HG02981 (cell line): ENCODE measurements around the gene HCCS.
"Not testable (repeated sequence)": the region's sequence is repeated elsewhere in the genome, so short reads cannot be mapped to it uniquely, and the experiment has no call there.

Experiments used
- ATAC-seq: cut with Tn5 transposase; IDR thresholded peaks from one replicate; pipeline ENCODE4 v1.9.1; 2021; ENCODE audit warnings: mild to moderate bottlenecking, moderate library complexity; ENCODE audit not compliant: unreplicated experiment

Gene HCCS

DNA sequence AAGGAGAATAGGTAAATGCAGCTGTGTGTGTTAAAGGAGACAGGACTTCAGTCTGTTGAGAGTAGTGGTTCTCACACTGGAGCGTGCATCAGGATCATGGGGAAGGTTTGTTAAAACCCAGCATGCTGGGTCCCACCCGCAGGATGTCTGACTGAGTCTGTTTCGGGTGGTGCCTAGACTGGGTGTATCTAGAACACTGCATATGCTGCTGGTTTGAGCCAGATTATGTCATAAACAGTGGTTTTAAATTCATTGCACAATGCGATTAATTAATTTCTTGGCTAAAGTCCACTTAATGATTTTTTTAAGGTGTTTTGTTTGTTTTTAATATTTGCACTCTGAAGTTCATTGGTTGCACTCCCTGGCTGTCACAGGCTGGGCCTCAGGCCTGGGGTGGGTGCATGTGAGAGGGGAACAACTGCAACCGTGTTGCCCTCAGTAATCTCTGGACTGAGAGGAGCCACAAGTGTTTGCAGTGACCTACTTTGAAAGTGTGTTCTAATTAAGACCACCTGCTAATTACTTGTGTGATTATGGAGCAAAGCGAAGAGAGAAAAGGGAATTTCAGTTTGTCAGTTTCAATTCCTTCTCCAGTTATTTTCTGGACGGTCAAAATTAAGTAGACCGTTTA, 8.3 kb downstream of the HCCS start:
- ATAC-seq = no peak

DNA sequence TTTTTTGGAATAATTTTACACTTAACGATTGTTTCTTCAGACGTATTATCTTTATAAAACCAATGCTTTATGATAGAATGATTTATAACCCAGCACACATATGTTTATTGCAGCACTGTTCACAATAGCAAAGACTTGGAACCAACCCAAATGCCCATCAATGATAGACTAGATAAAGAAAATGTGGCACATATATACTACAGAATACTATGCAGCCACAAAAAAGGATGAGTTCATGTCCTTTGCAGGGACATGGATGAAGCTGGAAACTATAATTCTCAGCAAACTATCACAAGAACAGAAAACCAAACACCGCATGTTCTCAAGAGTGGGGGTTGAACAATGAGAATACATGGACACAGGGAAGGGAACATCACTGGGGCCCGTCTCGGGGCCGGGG, 12.0 kb downstream of the HCCS start:
- ATAC-seq = not testable (repeated sequence)

DNA sequence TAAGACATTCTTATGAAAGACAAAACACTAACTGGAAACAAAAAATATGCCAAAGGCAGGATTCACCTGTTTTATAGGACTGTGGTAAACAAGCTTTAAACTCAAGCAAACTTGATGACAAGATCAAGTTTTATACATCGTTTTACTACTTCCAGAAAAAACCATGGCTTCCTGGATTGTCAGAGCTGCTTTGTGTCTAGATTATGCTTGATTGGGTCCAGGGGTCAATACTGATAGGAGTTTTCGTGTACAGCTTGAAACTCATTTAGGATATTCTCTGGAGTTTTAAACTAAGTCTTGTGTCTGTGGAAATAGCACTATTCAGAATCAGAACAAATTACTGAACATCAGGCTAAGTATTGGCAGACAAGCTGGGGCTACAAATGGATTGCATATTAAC, 13.0 kb downstream of the HCCS start:
- ATAC-seq = no peak

DNA sequence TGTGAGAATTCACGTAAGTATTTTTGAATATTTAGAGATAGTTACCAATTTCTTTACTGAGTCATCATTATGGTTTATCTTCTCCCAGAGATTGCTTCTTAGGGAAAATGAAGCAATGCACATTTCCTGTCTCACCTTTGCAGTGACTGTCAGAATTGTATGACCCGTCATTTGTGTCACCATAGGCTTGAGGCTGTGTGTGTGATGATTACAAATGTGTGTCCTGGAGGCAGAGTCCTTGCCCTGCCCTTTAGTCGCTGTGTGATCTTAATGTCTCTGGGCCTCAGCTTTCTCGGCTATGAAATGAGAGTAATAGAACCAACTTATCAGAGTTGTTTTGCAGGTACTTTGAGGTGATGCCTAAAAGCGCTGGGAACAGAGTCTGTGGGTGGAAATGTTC, 13.9 kb downstream of the HCCS start:
- no peak for ATAC-seq

GRCh38 chrX:11129534-11130105, 18.5 kb downstream of the HCCS start:
- ATAC-seq = no peak

GRCh38 chrX:11130136-11130535, 19.0 kb downstream of the HCCS start:
- no peak for ATAC-seq

DNA sequence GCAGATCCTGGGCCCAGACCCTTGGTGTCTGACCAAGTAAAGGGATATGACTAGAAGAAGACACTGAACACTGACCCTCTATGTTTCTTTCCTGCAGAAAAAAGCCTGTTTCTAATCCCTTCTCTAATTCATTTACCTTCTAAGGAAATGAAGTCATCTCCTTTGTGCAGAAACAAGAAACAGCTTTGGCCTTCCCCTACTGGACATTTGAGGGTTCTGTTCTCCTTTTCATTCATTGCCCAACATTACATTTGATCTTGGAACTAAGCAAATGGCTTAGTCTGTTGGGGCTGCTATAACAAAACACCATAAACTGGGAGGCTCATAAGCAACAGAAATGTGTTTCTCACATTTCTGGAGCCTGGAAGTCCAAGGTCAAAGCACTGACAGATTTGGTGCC, 20.0 kb downstream of the HCCS start:
- ATAC-seq = no peak

- no peak for ATAC-seq
Measured at GRCh38 chrX:11135564-11136185, 24.5 kb downstream of the HCCS start.

DNA sequence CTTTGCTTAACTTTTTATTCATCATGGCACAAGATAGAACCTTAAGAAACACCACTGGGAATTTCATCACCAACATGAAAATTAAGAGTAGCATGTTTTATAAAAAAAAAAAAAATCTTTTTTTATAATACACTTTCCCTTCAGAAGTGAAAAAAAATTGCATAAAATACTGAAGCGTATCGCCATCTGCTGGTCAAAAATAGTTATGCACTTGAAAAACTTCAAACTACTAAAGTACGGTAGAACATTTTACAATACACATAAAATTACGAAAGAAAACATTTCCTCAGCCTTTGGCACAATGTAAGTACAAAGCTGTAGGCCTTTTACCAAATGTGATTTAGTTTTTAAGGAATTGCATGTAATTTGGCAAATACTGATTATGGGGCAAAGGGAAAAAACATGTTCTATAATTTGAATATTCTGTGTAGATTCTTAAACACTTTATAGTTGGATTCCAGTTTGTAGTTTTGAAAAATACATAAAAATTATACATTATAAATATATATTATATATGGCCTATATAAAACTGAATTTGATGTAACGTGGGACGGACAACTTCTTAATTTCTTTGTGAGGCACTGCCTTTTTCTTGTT, 26.5 kb downstream of the HCCS start:
- ATAC-seq = no peak

- no peak for ATAC-seq
Measured at GRCh38 chrX:11138498-11139390, 27.6 kb downstream of the HCCS start.

GRCh38 chrX:11143931-11144678, 33.0 kb downstream of the HCCS start:
- ATAC-seq = no peak

DNA sequence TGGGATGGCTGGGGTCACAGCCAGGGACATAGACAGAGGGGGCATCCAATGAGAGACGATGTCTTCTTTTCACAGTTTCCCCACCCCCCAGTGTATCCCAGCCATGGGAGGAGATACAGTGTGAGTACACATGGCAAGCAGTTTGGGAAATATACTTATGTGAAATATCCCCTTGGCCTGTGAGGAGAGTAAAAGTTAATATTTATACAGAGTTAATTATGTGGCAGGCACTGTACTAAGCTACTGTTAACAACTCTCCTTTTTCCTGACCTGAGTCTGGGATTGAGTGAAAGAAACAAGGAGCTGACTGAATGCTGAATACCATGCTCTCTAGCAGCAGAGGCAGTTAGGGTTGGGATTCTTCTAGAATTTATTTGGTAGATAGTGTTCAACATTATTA, 35.3 kb downstream of the HCCS start:
- ATAC-seq = no peak

GRCh38 chrX:11148401-11148800, 37.3 kb downstream of the HCCS start:
- ATAC-seq = no peak

DNA sequence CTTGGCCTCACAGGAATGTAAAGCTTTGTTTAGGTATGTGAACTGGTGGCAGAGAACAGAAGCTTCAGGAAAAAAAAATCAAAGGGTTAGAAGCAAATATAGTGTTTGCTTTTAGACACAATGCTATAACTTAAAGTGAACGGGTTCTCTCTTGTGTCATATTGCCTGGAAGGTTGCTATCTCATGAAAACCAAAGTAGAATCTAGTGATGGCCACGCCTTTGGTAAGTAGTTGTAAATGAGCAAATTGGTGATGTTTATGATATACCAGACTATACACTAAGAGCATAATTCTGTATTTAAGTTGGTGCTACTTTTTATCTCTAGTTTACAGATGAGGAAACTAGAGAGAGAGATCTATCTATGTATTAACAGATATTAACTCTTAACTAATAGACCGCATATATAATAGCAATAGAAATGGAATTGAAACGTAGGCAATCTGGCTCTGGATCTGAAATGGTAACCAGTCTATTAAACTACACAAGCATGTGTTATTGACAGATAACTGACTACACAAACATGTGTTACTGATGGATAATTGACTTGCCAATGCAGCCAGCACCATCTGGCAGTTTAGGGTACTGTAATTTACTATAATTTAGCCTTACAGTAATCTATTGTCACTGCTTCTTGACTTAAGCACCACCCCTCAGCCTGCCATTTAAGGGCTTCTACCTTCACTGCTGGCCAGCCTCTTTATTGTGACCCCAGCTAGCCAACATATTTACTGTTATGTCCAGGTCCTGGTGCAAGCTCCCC, 40.8 kb downstream of the HCCS start:
- no peak for ATAC-seq

DNA sequence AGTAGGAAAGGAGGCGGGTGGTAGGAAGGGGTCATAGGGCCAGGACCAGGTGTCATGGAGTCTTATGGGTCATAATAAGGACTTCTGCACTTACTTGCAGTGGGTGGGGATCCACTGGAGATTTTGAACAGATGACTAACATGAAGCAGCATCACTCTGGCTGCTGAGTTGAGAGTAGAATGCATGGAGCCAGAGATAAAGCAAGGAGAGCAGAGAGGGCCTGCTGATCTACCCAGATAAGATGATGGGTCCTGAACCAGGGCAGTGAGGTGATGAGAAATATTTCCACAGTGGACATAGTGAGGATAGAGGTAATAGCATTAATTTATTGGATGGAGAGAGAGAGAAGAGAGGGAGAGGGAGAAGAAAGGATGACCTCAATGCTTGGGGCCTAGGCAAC, 48.0 kb downstream of the HCCS start:
- no peak for ATAC-seq

GRCh38 chrX:11164433-11164832, 53.3 kb downstream of the HCCS start:
- no peak for ATAC-seq

DNA sequence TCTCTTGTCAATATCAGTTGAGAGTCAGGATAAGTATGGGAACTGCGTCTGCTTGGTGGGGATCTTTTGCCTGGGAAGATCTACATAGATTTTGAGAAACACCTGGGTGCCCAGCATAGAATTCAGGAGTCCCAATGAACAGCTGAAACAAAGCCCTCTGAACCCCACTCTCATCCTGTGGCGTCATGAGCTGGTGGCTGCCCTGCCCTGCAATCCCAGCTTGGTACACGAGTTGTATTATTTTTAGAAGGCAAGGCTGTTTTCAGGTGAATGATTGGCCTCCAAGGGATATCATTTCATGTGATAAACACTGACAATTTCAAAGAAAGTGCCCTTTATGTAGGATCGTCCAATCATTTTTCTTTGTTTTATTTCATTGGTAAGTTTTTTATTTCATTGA, 60.8 kb downstream of the HCCS start:
- ATAC-seq = no peak

DNA sequence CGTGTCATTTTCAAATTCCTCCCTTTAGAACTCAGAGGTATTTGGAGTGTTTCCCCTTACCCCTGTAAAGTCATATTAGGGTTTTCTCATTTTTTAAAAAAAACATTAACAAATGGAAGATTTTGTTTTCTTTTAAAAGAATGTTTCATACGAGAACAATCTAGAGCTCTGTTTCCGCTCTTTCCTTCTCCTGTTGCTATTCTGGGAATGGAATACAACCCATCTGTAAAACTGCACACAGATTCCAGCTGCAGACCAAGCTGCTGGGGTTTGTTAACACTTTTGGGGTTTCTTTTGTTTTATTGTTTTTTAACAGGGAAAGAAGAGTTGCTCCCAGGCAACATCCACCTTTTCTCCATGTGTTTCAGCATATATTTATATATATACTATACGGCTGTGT, 61.3 kb downstream of the HCCS start:
- no peak for ATAC-seq
